Calu3 (cell line): Measurements from ENCODE around the gene CCDC32. TPM values are rescaled to one million over a fixed set of nuclear protein-coding genes. Genes with fewer than 3 reads are reported as not detected.

Experiments
- BruUV-seq: library from RNA; stranded (reverse); fragments of 400-500 nt; replicated peaks from 2 replicates; lab custom pipeline; 2021; lab: Mats Ljungman, UMichigan
- CTCF ChIA-PET: fragments of 300-600 bp; sonication (Branson Sonifier 250); formaldehyde crosslinking; loops from one replicate; lab custom pipeline; 2022; ENCODE audit warnings: antibody characterized with exemption; lab: Charles Lee
- DNase-seq: peaks from one replicate; pipeline ENCODE4 v3.0.0; 2022
- H3K27ac Mint-ChIP-seq: one replicate; pipeline ENCODE4 v1.8.0; 2022; ENCODE audit warnings: mixed read lengths; ENCODE audit not compliant: unreplicated experiment
- H3K27me3 Mint-ChIP-seq: one replicate; pipeline ENCODE4 v1.8.0; 2022; ENCODE audit warnings: mixed read lengths; ENCODE audit not compliant: unreplicated experiment
- H3K36me3 Mint-ChIP-seq: one replicate; pipeline ENCODE4 v1.8.0; 2022; ENCODE audit warnings: mild to moderate bottlenecking, moderate library complexity, mixed read lengths; ENCODE audit not compliant: insufficient read depth, unreplicated experiment
- H3K4me1 Mint-ChIP-seq: one replicate; pipeline ENCODE4 v1.8.0; 2022; ENCODE audit warnings: mild to moderate bottlenecking, low read depth, mixed read lengths; ENCODE audit not compliant: unreplicated experiment
- H3K4me3 Mint-ChIP-seq: one replicate; pipeline ENCODE4 v1.8.0; 2022; ENCODE audit warnings: mild to moderate bottlenecking, low read depth, moderate library complexity, mixed read lengths; ENCODE audit not compliant: unreplicated experiment
- H3K9me3 Mint-ChIP-seq: one replicate; pipeline ENCODE4 v1.8.0; 2022; ENCODE audit warnings: low read depth, mixed read lengths; ENCODE audit not compliant: unreplicated experiment
- CTCF ChIP-seq: fragments of 200-600 bp; IDR thresholded peaks from one replicate; pipeline ENCODE4 v1.8.0; 2022; ENCODE audit warnings: antibody characterized with exemption; ENCODE audit not compliant: unreplicated experiment
- intact Hi-C: fragments of 100-400 bp; cut with micrococcal nuclease; formaldehyde crosslinking; loops from one replicate; pipeline ENCODE4 v1.10.0; 2022; ENCODE audit not compliant: unreplicated experiment
- total RNA-seq: library from RNA; stranded (reverse); gene quantifications from 2 replicates; pipeline ENCODE4 v1.2.3, GENCODE V29; 2022

CCDC32 gene
- total RNA-seq, 1 experiment from 2014 or later, result 13.6 TPM

- Mint-ChIP-seq H3K9me3 (no peaks in the 10 kb centered on the region), H3K27me3 (no peaks in the 10 kb centered on the region), H3K36me3 (no peaks in the 10 kb centered on the region), H3K4me1 (no peaks in the 10 kb centered on the region), H3K4me3 (no peak overlapping the region), H3K27ac (no peak overlapping the region)
- DNase-seq, result no peak
- BruUV-seq, result no TSS peak
- TF ChIP-seq CTCF, result no peak
- intact Hi-C loops, result no loop called here
- CTCF ChIA-PET, result no interaction called here
Measured at GRCh38 chr15:40538976-40539375, 25.9 kb downstream of the CCDC32 start.

DNA sequence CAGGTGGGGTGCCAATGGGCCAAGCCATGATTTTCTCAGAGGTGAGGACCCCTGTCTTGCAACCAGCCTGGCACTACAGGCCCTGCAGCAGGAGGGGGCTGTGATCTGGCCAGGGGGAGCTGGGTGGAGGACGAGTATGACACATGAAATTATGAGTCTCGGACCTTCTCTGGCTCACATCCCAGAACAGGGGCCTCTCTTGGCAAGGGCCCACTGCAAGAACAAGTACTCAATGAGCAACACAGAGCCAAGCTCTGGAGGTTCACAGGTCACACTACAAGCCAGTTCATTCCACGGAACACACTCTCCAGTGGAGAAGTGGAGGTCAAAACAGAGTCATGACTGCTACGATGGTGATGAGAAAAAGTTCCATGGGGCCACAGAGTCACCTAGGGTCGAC is 28.3 kb downstream of the CCDC32 start:
- no peak for DNase-seq
- Mint-ChIP-seq H3K4me3 (no peak overlapping the region), H3K27ac (no peak overlapping the region), H3K4me1 (no peaks in the 10 kb centered on the region), H3K27me3 (no peaks in the 10 kb centered on the region), H3K9me3 (no peaks in the 10 kb centered on the region), H3K36me3 (no peaks in the 10 kb centered on the region)
- no TSS peak for BruUV-seq
- intact Hi-C loops, result no loop called here
- TF ChIP-seq CTCF, result no peak
- CTCF ChIA-PET, result no interaction called here

DNA sequence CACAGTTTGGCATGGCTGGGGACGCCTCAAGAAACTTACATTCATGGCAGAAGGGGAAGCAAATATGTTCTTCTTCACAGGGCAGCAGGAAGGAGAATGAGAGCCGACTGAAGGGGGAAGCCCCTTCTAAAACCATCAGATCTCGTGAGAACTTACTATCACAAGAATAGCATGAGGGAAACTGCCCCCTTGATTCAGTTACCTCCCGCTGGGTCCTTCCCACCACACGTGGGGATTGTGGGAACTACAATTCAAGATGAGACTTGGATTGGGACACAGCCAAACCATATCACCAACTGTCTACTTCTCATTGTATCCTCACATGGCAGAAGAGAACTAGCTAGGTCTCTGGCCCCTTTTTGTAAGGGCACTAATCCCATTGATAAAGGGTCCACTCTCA is 30.5 kb downstream of the CCDC32 start:
- H3K4me1 Mint-ChIP-seq, result no peaks in the 10 kb centered on the region
- no TSS peak for BruUV-seq
- H3K27ac Mint-ChIP-seq, result no peak overlapping the region
- intact Hi-C loops, result no loop called here
- H3K36me3 Mint-ChIP-seq, result no peaks in the 10 kb centered on the region
- H3K27me3 Mint-ChIP-seq, result no peaks in the 10 kb centered on the region
- CTCF ChIA-PET, result no interaction called here
- H3K9me3 Mint-ChIP-seq, result no peaks in the 10 kb centered on the region
- no peak for DNase-seq
- no peak overlapping the region for H3K4me3 Mint-ChIP-seq
- TF ChIP-seq CTCF, result no peak

DNA sequence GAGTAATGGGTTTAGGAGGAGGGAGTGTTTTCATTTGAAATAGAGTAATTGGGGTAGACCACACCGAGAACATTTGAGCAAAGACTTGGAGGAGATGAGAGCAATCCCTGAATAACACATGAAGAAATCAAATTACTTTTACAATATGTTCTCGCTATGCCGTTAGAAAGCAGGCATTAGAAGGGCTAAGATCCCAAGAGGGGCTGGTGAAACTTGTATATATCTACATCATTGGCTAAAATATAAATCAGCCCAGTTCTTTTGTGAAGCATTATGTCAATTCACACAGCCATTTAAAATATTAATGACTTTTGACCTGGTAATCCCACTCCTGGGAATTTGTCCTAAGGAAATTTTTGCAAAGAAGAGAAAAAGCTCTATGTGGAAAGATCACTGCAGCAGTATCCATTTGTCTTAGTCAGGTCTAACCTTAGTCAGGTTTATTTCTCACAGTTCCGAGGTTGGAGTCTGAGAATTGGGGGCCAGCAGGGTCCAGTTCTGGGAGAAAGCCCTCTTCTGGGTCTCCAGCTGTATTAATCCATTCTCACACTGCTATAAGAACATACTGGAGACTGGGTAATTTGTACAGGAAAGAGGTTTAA is 31.0 kb downstream of the CCDC32 start:
- Mint-ChIP-seq H3K9me3 (no peaks in the 10 kb centered on the region), H3K36me3 (no peaks in the 10 kb centered on the region), H3K4me3 (no peak overlapping the region), H3K27ac (no peak overlapping the region), H3K4me1 (no peaks in the 10 kb centered on the region), H3K27me3 (no peaks in the 10 kb centered on the region)
- CTCF ChIA-PET, result no interaction called here
- intact Hi-C loops, result no loop called here
- BruUV-seq, result no TSS peak
- TF ChIP-seq CTCF, result no peak
- no peak for DNase-seq
